ENCODE measurements around the gene NFIB.

GRCh38 chr9:14037331-14037730 lies 276.6 kb downstream of the NFIB start:
- no peak for TF ChIP-seq CTCF (conservative IDR thresholded peaks at IDR 0.05; ENCODE audit: low read length)
- TF ChIP-seq EZH2phosphoT487 (IDR thresholded peaks at IDR 0.05; ENCODE audit: borderline replicate concordance, low read depth, low read length), result no peak
